ENCODE data around the gene PSME4.

Gene PSME4, protein sequence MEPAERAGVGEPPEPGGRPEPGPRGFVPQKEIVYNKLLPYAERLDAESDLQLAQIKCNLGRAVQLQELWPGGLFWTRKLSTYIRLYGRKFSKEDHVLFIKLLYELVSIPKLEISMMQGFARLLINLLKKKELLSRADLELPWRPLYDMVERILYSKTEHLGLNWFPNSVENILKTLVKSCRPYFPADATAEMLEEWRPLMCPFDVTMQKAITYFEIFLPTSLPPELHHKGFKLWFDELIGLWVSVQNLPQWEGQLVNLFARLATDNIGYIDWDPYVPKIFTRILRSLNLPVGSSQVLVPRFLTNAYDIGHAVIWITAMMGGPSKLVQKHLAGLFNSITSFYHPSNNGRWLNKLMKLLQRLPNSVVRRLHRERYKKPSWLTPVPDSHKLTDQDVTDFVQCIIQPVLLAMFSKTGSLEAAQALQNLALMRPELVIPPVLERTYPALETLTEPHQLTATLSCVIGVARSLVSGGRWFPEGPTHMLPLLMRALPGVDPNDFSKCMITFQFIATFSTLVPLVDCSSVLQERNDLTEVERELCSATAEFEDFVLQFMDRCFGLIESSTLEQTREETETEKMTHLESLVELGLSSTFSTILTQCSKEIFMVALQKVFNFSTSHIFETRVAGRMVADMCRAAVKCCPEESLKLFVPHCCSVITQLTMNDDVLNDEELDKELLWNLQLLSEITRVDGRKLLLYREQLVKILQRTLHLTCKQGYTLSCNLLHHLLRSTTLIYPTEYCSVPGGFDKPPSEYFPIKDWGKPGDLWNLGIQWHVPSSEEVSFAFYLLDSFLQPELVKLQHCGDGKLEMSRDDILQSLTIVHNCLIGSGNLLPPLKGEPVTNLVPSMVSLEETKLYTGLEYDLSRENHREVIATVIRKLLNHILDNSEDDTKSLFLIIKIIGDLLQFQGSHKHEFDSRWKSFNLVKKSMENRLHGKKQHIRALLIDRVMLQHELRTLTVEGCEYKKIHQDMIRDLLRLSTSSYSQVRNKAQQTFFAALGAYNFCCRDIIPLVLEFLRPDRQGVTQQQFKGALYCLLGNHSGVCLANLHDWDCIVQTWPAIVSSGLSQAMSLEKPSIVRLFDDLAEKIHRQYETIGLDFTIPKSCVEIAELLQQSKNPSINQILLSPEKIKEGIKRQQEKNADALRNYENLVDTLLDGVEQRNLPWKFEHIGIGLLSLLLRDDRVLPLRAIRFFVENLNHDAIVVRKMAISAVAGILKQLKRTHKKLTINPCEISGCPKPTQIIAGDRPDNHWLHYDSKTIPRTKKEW (N-terminal part only)

DNA sequence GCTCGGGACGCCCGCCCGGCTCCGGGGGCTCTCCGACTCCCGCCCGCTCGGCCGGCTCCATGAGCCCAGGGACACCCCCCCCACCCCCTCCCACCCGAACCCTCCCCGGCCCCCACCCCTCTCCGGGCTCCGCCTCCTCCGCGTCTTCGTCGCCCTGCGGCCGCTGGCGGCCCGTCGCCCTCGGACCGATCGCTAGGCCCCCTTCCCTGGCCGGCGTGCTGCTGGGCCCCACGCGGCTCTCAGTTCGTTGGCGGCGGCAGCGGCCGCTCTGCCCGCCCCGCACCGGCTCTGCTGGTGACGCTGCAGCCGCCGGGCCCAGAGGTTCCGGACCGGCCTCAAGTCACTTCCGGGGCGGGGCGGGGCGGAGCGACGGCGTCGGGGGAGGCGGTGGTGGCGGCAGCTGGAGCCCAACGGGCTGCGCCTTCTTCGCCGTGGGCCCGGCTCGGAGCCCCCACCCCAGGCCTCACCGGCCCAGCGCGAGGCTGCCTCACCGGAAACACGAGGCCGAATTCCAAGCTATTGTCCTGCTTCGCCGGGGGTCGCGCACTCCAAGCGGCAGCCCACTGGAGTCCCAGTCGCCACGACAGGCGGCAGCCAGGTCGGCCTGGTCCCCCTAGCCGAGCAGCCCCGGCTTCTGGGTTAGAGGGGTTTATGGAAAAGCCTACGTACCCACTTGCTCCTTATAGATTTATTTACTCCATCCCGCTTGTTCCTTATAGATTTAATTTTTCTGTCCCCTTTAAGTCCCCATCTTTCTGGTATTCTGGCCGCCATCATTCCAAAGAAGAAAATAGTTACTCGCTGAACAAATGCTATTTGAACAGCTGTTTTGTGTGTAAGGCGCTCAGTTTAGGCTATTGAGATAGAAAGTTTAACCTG lies at the start of gene PSME4:
Gene PSME4 (minus strand): TSS at position 270 of the 879 bp plus-strand sequence. CDS start 209 bp downstream, at position 61.
- in situ Hi-C loops (cut with MboI; ENCODE audit: low sequenced_read_pairs): no loop called here

DNA sequence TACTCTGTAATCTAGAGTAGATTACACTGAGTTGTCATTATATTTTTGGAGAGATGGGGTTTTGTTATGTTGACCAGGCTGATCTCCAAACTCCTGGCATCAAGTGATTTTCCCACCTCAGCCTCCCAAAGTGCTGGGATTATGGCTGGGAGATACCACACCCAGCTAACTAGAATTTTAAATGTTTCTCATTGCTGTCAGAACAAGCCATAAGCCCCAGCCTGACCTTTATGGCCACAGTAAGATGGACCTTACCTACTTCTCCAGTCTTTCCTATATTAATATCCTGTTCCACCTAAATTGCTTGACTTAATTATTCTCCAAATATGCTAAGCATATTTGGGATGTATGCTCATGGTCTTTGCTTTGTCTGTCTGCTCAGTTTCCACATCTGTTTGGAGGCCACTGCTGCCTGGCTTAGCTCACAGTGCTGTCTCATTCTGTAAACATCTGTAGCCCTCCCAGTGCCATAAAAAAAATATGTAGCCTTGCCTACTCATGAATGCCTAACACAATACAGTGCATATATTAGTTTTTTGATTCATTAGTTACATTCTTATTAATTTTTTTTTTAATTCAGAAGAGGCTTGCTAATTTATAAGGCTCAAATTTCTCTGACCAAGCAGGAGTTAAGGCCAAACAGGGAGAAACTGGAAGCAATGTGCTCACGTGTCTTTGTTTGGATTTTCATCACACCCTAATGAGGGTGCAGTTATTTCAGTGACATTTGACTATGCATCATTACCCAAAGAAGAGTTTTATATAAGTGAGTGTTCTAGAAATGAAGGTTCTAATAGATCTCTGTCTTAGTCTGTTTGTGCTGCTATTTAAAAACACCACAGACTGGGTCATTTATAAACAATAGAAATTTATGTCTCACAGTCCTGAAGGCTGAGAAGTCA lies 45.3 kb upstream of the PSME4 start:
- in situ Hi-C loops (cut with MboI; ENCODE audit: low sequenced_read_pairs): no loop called here

DNA sequence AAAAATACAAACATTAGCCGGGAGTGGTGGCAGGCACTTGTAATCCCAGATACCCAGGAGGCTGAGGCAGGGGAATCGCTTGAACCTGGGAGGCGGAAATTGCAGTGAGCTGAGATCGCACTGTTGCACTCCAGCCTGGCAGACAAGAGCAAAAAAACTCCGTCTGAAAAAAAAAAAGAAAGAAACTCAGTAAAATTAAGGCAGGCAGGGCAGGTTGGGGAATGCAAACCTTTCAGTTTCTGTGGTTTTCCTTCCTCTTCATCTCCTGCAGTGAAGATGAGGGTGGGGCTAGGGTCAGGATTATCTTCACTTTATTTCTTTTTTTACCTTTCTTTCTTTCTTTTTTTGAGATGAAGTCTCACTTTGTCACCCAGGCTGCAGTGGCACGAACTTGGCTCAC lies 43.2 kb upstream of the PSME4 start:
- in situ Hi-C loops (cut with MboI; ENCODE audit: low sequenced_read_pairs): no loop called here

DNA sequence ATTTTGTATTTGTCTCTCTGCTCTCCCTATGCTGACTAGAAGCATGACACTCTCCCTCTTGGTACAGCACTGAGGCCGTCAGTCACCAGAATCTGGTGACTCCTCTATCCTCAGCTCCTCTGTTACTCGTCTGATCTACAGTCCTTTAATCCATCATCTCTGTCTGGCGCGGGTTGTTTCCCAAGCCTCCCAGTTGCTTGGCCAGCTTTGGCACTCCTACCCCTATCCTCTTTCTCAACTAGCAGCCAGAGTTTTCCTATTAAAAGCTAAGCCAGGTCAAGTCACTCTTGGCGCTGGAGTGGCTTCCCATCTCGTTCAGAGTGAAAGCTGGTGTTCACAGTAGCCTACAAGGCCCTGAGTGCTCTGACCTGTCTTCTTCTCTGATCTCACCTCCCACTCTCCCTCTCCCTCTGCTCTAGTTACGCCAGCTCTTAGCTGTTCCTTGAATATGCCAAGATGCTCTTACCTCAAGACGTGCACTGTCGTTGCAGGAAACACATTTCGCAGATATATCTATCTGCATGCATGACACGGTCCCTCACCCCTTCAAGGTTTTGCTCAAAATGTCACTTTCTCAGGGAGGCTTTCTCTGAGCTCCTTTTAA lies 41.8 kb upstream of the PSME4 start:
- in situ Hi-C loops (cut with MboI; ENCODE audit: low sequenced_read_pairs): no loop called here

DNA sequence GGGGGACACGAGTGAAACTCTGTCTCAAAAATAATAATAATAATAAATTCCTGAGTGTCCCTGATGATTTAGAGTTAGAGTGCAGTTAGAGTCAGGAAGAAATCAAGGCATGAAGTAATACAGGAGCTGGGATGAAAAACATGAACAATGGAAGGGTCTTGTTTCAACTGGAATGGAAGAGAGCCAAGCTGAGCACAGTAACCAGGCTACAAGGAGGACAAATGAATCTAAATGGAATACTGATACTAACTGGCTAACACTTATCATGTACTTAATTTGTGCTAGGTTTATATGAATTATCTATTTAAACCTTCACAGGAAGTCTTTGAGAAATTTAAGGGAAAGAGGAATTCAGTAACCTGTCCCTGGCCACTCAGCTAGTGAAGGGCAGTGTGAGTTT lies 38.8 kb upstream of the PSME4 start:
- in situ Hi-C loops (cut with MboI; ENCODE audit: low sequenced_read_pairs): no loop called here

DNA sequence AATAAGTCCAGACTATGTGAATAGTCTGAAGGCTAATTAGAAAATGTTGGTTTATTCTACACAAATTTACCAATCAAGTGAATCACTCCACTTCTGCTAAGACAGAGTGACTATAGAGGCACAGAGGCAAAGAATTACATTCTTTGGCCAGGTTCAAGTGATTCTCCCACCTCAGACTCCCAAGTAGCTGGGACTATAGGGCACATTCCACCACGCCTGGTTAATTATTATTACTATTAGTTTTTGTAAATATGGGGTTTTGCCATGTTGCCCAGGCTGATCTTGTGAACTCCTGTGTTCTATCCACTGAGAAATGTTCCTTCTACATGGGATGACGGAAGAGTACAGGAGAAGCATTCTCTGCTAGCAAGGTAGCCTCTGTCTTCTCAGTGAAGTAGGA lies 37.6 kb upstream of the PSME4 start:
- in situ Hi-C loops (cut with MboI; ENCODE audit: low sequenced_read_pairs): no loop called here

DNA sequence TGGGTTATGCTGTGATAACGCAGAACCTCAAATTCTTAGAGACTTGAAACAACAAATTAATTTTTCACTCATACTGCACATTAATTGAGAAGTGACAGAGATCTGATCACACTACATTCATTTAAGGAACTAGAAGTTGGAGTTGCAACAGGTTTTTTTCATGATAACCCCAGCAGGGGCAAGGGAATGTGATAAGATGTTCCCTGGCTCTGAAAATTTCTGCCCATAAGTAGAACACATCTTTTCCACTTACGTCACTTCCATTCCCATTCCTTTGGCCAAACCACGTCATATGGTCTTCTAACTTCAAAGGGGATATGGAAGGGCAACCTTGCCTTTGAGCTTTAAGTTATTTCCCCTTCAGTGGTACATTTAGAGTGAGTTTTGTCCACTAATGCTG lies 29.7 kb upstream of the PSME4 start:
- in situ Hi-C loops (cut with MboI; ENCODE audit: low sequenced_read_pairs): no loop called here

DNA sequence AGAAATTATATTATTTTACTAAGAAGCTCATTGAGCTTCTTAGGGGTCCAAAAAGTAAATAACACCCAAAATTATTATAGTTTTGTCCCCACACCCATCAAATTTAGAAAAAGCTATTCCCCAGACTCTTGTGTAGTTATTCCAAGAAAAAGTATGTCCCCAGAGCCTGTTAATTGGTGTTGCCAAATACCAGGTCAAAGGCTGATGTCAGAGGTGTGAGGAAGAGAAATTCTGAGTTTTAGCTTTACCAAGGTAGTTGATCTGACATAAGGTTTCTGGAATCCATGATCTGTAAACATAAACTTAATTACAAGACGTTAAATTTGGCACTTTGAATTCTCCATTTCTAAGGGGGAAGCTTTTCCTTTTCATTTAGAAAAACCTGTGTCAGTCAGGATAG lies 29.3 kb upstream of the PSME4 start:
- in situ Hi-C loops (cut with MboI; ENCODE audit: low sequenced_read_pairs): no loop called here

DNA sequence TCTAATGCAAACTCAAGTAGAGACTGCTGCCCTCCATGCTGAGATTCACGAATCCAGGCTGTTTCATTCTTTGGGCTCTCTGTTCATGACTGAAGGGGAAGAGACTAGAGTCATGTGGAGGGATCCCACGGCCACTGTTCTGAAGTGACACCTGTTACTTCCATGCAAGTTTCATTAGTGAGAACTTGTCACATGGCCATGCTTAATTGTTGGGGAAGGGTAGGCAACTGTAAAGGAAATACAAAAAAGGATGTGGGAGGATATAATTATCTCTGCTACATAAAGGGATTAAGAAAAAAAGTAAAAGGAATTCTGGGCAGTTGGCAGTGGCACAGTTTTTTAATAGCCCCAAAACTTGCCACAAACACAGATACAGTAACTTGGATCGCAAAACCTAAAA lies 28.0 kb upstream of the PSME4 start:
- in situ Hi-C loops (cut with MboI; ENCODE audit: low sequenced_read_pairs): no loop called here

DNA sequence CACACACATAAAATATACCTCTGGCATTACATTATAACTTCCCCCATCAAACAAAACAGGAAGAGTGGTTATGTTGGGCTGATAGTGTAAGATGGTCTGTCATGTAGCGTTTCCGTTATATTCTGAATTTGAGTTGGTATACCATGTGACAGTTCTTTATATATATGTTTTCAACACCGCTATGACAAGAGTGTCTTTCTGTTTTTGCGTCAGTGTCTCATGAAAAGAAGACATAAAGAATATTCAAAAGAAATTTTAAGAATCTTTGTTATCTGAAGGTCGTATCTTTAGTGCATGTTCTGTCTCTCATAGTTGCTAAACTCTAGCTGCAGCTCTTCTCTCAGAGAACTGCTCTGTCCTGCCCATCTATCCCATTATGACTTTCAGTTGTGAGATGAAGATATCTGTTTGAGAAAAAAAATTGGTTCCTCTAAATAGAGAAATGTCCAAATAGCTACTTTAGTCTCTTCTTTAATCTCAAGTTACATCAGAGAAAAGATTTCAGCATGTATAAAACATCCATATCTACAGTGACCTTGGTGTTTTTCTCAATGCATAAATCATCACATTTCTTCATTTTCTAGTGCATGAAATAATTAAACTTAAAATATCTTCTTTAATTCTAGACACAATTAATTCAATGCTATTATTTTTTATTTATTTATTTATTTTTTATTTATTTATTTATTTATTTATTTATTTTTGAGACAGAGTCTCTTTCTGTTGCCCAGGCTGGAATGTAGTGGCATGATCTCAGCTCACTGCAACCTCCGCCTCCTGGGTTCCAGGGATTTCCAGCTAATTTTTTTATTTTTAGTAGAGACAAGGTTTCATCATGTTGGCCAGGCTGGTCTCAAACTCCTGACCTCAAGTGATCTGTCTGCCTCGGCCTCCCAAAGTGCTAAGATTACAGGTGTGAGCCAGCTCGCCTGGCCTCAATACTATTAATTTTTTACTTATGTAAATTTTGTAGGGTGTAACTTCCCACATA lies 24.3 kb upstream of the PSME4 start:
- in situ Hi-C loops (cut with MboI; ENCODE audit: low sequenced_read_pairs): no loop called here

DNA sequence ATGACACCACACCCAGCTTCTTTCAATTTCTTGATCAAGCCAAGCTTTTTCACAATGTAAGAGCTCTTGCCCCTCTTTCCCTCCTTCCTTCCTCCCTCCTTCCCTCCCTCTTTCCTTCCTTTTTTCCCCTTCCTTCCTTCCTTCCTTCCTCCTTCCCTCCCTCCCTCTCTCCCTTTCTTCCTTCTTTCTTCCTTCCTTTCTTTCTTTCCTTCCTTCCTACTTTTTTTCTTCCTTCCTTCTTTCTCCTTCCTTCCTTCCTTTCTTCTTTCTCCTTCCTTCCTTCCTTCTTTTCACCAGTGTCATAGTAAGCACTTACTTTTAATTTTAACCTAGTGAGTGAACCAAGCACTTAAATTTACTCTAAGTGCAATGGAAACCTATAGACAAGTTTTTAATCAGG lies 21.2 kb upstream of the PSME4 start:
- in situ Hi-C loops (cut with MboI; ENCODE audit: low sequenced_read_pairs): no loop called here

DNA sequence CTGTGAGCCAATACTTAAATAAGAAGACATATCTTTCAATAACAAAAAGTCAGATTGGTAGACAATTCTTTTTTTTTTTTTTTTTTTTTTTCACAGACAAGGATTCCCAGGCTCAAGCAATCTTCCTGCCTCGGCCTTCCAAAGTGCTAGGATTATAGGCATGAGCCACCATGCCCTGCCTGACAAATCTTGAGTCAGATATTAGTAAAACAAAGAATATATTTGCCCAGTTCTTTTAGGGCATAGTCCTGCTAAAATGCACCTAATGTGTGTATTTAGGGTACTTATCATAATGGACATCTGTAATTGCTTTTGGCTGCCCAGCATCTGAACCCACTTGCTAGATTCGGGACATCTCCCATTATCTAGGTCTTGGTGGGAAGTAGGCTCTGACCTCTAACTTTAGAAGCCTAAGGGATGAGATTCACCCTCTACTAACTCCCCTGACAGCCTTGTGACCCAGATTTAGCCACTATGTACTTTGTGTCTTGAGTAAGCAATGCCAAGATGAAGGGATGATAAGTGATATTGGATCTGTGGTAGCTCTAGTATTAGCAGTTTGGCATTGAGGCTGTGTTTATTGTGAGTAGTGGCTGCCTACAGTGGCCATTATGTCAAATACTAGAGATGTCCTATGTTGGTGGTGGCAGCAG lies 18.5 kb upstream of the PSME4 start:
- in situ Hi-C loops (cut with MboI; ENCODE audit: low sequenced_read_pairs): no loop called here

DNA sequence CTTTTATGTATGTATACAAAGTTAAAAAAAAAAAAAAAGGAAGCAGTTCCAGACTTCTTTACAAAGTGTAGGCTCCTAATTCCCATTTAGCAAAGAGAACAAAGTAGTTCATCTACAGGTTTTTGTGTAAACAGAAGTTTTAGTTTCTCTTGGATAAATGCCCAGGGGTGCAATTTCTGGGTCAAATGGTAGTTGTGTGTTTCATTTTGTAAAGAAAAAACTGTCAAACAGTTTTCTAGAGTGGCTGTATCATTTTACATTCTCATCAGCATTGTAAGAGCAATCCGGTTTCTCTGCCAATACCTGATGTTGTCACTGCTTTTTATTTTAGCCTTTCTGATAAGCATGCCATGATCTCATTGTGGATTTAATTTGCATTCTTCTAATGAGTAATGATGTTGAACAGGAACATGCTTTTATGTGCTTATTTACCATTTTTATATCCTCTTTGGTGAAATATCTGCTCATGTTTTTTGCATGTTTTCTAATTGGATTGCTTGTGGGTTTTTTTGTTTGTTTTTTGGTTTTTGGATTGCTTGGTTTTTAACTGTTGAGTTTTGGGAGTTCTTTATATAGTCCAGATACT lies 16.6 kb upstream of the PSME4 start:
- in situ Hi-C loops (cut with MboI; ENCODE audit: low sequenced_read_pairs): no loop called here

DNA sequence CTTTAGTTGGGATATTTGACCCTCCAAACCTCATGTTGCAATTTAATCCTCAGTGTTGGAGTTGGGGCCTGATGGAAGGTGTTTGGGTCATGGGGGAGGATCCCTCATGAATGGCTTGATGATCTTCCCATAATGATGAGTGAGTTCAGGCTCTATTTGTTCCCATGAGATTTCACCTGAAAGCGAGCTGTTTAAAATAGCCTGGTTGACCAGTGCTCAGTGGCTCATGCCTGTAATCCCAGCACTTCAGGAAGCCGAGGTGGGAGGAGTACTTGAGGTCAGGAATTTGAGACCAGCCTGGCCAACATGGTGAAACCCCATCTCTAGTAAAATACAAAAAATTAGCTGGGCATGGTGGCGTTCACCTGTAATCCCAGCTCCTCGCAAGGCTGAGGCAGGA lies 14.9 kb upstream of the PSME4 start:
- in situ Hi-C loops (cut with MboI; ENCODE audit: low sequenced_read_pairs): no loop called here

DNA sequence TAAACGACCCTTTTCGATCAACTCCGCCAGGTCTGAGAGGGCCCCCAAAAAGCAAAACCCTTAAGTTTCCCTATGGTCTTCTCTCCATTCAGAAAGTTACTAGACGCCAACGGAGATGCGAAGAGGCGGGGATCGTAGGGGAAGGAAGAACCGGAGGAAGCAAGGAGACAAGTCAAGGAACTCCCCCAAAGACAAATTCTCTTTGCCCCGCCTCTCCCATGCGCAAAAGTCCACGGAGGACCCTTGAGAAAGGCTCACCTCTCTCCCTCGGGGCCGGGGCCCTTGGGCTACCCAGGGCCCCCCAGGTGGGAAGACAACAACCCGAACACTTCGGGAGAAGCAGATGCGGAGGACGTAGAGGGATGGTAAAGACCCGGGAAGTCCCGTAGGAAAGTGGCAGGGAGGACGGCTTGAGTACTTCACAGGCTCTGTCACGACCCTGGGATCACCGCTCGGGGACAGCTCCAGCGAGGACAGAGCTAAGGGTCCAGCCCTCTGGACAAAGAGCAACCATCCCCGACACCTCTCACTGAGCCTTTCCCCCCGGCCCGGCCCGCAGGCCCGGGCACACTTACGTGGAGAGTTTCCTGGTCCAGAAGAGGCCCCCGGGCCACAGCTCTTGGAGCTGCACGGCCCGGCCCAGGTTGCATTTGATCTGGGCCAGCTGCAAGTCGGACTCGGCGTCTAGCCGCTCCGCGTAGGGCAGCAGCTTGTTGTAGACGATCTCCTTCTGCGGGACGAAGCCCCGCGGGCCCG lies 647 bp downstream of the PSME4 start:
- in situ Hi-C loops (cut with MboI; ENCODE audit: low sequenced_read_pairs): no loop called here

All from HL-60/S4 treated with phorbol 12-myristate 13-acetate at 8.2 ng/mL for 4 days and 3 days (cell line).